ENCODE results near the gene SLC8A1. TPM values are rescaled to one million over a fixed set of nuclear protein-coding genes. Genes with fewer than 3 reads are reported as not detected.

SLC8A1 gene
- total and polyA plus RNA-seq, 2 of the 13 experiments (the other 11 are each of a cell fraction or from before 2014, with no cell fraction given), result not detected

DNA sequence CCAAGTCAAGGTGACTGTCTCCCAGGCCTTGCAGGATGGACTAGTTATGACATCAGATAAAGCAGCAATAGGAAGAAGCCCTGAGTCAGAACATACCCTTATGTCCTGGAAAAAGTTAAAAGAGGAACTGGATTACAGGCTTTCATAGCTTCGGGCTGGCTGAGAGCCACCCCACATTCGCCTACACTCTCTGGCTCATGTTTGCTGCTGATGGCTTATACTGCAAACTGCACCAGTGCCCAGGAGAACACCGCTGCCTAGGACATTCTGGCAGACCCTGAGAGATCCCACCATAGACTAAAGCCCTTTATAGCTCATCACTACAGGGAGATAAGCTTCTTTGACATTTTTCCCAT, 20.3 kb downstream of the SLC8A1 start:
- no peak overlapping the region for H3K4me3 ChIP-seq (replicated peaks in 1 of 3; ENCODE audit: insufficient read depth in 1 of 3, low read depth in 2 of 3, low read length in 3 of 3)
- FAIRE-seq (no peak), ATAC-seq (no peak), DNase-seq (ENCODE audit: low spot score) (no peak)
- H3K4me2 ChIP-seq (ENCODE audit: low read depth, low read length), result no peak overlapping the region
- WGBS (ENCODE audit: low lambda C conversion rate), result 0% methylated on average over 3 of the region's 3 CpGs
- H3K9me3 ChIP-seq (ENCODE audit: low read length), result no peaks in the 10 kb centered on the region
- H3K4me1 ChIP-seq (ENCODE audit: insufficient read depth, low read length), result no peaks in the 10 kb centered on the region
- TF ChIP-seq, protein P1, sequence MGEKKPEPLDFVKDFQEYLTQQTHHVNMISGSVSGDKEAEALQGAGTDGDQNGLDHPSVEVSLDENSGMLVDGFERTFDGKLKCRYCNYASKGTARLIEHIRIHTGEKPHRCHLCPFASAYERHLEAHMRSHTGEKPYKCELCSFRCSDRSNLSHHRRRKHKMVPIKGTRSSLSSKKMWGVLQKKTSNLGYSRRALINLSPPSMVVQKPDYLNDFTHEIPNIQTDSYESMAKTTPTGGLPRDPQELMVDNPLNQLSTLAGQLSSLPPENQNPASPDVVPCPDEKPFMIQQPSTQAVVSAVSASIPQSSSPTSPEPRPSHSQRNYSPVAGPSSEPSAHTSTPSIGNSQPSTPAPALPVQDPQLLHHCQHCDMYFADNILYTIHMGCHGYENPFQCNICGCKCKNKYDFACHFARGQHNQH (CRISPR knock-in tag; IDR thresholded peaks at IDR 0.05), result no peak
- TF ChIP-seq, protein P2, sequence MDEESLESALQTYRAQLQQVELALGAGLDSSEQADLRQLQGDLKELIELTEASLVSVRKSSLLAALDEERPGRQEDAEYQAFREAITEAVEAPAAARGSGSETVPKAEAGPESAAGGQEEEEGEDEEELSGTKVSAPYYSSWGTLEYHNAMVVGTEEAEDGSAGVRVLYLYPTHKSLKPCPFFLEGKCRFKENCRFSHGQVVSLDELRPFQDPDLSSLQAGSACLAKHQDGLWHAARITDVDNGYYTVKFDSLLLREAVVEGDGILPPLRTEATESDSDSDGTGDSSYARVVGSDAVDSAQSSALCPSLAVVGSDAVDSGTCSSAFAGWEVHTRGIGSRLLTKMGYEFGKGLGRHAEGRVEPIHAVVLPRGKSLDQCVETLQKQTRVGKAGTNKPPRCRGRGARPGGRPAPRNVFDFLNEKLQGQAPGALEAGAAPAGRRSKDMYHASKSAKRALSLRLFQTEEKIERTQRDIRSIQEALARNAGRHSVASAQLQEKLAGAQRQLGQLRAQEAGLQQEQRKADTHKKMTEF (CRISPR knock-in tag; IDR thresholded peaks at IDR 0.05), result no peak
- TF ChIP-seq MBNL3 (CRISPR knock-in tag; conservative IDR thresholded peaks at IDR 0.05) (no peak), NFYB (CRISPR knock-in tag; IDR thresholded peaks at IDR 0.05) (no peak), SRY (CRISPR knock-in tag; IDR thresholded peaks at IDR 0.05) (no peak), SOX13 (IDR thresholded peaks at IDR 0.05) (no peak), SOX13 (CRISPR knock-in tag; conservative IDR thresholded peaks at IDR 0.05 in 1 of 2, IDR thresholded peaks at IDR 0.05 in 1 of 2) (no peak), SRSF4 (IDR thresholded peaks at IDR 0.05; ENCODE audit: low read depth, low read length, poor library complexity, severe bottlenecking) (no peak), NFE2L1 (CRISPR knock-in tag; IDR thresholded peaks at IDR 0.05; ENCODE audit: borderline replicate concordance) (no peak), MIER2 (CRISPR knock-in tag; IDR thresholded peaks at IDR 0.05) (no peak), PHF20 (CRISPR knock-in tag; IDR thresholded peaks at IDR 0.05) (no peak), ZSCAN31 (CRISPR knock-in tag; IDR thresholded peaks at IDR 0.05; ENCODE audit: low read depth) (no peak), CCDC6 (CRISPR knock-in tag; IDR thresholded peaks at IDR 0.05) (no peak), CEBPG (CRISPR knock-in tag; IDR thresholded peaks at IDR 0.05) (no peak), ZNF572 (CRISPR knock-in tag; IDR thresholded peaks at IDR 0.05) (no peak), DMAP1 (CRISPR knock-in tag; IDR thresholded peaks at IDR 0.05) (no peak)
- TF ChIP-seq, protein P3, sequence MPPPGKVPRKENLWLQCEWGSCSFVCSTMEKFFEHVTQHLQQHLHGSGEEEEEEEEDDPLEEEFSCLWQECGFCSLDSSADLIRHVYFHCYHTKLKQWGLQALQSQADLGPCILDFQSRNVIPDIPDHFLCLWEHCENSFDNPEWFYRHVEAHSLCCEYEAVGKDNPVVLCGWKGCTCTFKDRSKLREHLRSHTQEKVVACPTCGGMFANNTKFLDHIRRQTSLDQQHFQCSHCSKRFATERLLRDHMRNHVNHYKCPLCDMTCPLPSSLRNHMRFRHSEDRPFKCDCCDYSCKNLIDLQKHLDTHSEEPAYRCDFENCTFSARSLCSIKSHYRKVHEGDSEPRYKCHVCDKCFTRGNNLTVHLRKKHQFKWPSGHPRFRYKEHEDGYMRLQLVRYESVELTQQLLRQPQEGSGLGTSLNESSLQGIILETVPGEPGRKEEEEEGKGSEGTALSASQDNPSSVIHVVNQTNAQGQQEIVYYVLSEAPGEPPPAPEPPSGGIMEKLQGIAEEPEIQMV (CRISPR knock-in tag; IDR thresholded peaks at IDR 0.05; ENCODE audit: low read depth), result no peak
- TF ChIP-seq, protein P4, sequence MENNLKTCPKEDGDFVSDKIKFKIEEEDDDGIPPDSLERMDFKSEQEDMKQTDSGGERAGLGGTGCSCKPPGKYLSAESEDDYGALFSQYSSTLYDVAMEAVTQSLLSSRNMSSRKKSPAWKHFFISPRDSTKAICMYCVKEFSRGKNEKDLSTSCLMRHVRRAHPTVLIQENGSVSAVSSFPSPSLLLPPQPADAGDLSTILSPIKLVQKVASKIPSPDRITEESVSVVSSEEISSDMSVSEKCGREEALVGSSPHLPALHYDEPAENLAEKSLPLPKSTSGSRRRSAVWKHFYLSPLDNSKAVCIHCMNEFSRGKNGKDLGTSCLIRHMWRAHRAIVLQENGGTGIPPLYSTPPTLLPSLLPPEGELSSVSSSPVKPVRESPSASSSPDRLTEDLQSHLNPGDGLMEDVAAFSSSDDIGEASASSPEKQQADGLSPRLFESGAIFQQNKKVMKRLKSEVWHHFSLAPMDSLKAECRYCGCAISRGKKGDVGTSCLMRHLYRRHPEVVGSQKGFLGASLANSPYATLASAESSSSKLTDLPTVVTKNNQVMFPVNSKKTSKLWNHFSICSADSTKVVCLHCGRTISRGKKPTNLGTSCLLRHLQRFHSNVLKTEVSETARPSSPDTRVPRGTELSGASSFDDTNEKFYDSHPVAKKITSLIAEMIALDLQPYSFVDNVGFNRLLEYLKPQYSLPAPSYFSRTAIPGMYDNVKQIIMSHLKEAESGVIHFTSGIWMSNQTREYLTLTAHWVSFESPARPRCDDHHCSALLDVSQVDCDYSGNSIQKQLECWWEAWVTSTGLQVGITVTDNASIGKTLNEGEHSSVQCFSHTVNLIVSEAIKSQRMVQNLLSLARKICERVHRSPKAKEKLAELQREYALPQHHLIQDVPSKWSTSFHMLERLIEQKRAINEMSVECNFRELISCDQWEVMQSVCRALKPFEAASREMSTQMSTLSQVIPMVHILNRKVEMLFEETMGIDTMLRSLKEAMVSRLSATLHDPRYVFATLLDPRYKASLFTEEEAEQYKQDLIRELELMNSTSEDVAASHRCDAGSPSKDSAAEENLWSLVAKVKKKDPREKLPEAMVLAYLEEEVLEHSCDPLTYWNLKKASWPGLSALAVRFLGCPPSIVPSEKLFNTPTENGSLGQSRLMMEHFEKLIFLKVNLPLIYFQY (CRISPR knock-in tag; IDR thresholded peaks at IDR 0.05; ENCODE audit: borderline replicate concordance), result no peak
- intact Hi-C loops (cut with micrococcal nuclease; ENCODE audit: unreplicated experiment) (no loop called here), in situ Hi-C loops (cut with HindIII; ENCODE audit: extremely low pct_ligation_motif_present, low pct_unique_long_range_greater_than_20kb) (no loop called here)
- no peak overlapping the region for H3K9ac ChIP-seq (ENCODE audit: insufficient read depth, low read depth, low read length)
- no peaks in the 10 kb centered on the region for H3K27me3 ChIP-seq (ENCODE audit: control insufficient read depth in 1 of 2, insufficient read depth in 2 of 2, low read length in 2 of 2)
- no TSS peak for BruUV-seq (replicated peaks)
- POLR2A ChIA-PET, result no interaction called here
- H3K36me3 ChIP-seq (replicated peaks in 1 of 2; ENCODE audit: control insufficient read depth in 1 of 2, insufficient read depth in 2 of 2, low read length in 2 of 2), result no peaks in the 10 kb centered on the region
- H4K20me1 ChIP-seq (ENCODE audit: insufficient read depth, low read length), result no peaks in the 10 kb centered on the region
- no peaks in the 10 kb centered on the region for H3K79me2 ChIP-seq (ENCODE audit: insufficient read depth, low read length)
- H3K27ac ChIP-seq (ENCODE audit: extremely low read length, insufficient read depth, low read length), result no peak overlapping the region
- CTCF ChIA-PET (ENCODE audit: low intra/inter-chr PET ratio, low total read pairs), result no interaction called here
- H2AFZ ChIP-seq (ENCODE audit: low read length), result no peak overlapping the region
